Activated T-cell treated with anti-CD3 and anti-CD28 coated beads for 4 hours (primary cell): Measurements from ENCODE around the gene EEF2KMT.
"Not testable (repeated sequence)": the region's sequence is repeated elsewhere in the genome, so short reads cannot be mapped to it uniquely, and the experiment has no call there.

Experiments
- DNase-seq: peaks from one replicate; pipeline ENCODE4 v3.0.0-alpha.2; 2020

Gene EEF2KMT

GRCh38 chr16:5095145-5095830 is 2.3 kb downstream of the EEF2KMT start:
- not testable (repeated sequence) for DNase-seq

GRCh38 chr16:5093746-5094145 is 3.8 kb downstream of the EEF2KMT start:
- not testable (repeated sequence) for DNase-seq

- not testable (repeated sequence) for DNase-seq
These were observed 4.5 kb downstream of the EEF2KMT start for GRCh38 chr16:5093081-5093480.

- not testable (repeated sequence) for DNase-seq
These were observed 7.0 kb downstream of the EEF2KMT start for GRCh38 chr16:5090592-5090991.

GRCh38 chr16:5089911-5090555 is 7.6 kb downstream of the EEF2KMT start:
- not testable (repeated sequence) for DNase-seq

- DNase-seq: not testable (repeated sequence)
These were observed 8.7 kb downstream of the EEF2KMT start for GRCh38 chr16:5088936-5089335.

GRCh38 chr16:5088086-5088790 is 9.4 kb downstream of the EEF2KMT start:
- not testable (repeated sequence) for DNase-seq

GRCh38 chr16:5085716-5086115 is 11.9 kb downstream of the EEF2KMT start:
- DNase-seq: not testable (repeated sequence)

- DNase-seq: peak; percentile 28
These were observed 12.8 kb downstream of the EEF2KMT start for GRCh38 chr16:5084802-5085201.

- not testable (repeated sequence) for DNase-seq
These were observed 13.4 kb downstream of the EEF2KMT start for GRCh38 chr16:5084099-5084731.

GRCh38 chr16:5083646-5084045 is 13.9 kb downstream of the EEF2KMT start:
- not testable (repeated sequence) for DNase-seq

- DNase-seq: not testable (repeated sequence)
These were observed 16.6 kb downstream of the EEF2KMT start for GRCh38 chr16:5080996-5081395.

GRCh38 chr16:5080461-5080860 is 17.1 kb downstream of the EEF2KMT start:
- not testable (repeated sequence) for DNase-seq

GRCh38 chr16:5078626-5079025 is 19.0 kb downstream of the EEF2KMT start:
- no peak for DNase-seq

GRCh38 chr16:5077304-5077703 is 20.3 kb downstream of the EEF2KMT start:
- DNase-seq: no peak

- no peak for DNase-seq
These were observed 22.0 kb downstream of the EEF2KMT start for GRCh38 chr16:5075637-5076036.

- not testable (repeated sequence) for DNase-seq
These were observed 23.8 kb downstream of the EEF2KMT start for GRCh38 chr16:5073771-5074170.

- no peak for DNase-seq
These were observed 24.3 kb downstream of the EEF2KMT start for GRCh38 chr16:5073279-5073629.

GRCh38 chr16:5072334-5073278 is 25.0 kb downstream of the EEF2KMT start:
- DNase-seq: no peak

GRCh38 chr16:5071681-5072333 is 25.8 kb downstream of the EEF2KMT start, which contains the start of gene ALG1:
ALG1 (plus strand) TSS chr16:5071843; CDS start chr16:5071850, 7 bp downstream.
- peak; percentile 84 for DNase-seq

- no peak for DNase-seq
These were observed 26.3 kb downstream of the EEF2KMT start for GRCh38 chr16:5071341-5071680.
